Activated CD8-positive, alpha-beta memory T cell treated with anti-CD3 and anti-CD28 coated beads, Interleukin-2, amount 50 U/mL, for 24 hours (primary cell): Measurements from ENCODE around the gene SNX19.

ENCODE experiments used
- DNase-seq: peaks from one replicate; pipeline ENCODE4 v3.0.0-alpha.2; 2020; ENCODE audit errors: extremely low read depth

Gene SNX19

GRCh38 chr11:130905512-130905911, 10.8 kb downstream of the SNX19 start:
- no peak for DNase-seq

GRCh38 chr11:130904380-130904779, 11.9 kb downstream of the SNX19 start:
- no peak for DNase-seq

- no peak for DNase-seq
Observed at GRCh38 chr11:130902380-130902779, 13.9 kb downstream of the SNX19 start.

GRCh38 chr11:130899106-130899505, 17.2 kb downstream of the SNX19 start:
- DNase-seq = no peak

- no peak for DNase-seq
Observed at GRCh38 chr11:130897262-130898182, 18.8 kb downstream of the SNX19 start.

- DNase-seq = peak; percentile 20
Observed at GRCh38 chr11:130894322-130895025, 21.8 kb downstream of the SNX19 start.

GRCh38 chr11:130892861-130893260, 23.4 kb downstream of the SNX19 start:
- no peak for DNase-seq

GRCh38 chr11:130891326-130891725, 25.0 kb downstream of the SNX19 start:
- no peak for DNase-seq

- no peak for DNase-seq
Observed at GRCh38 chr11:130890039-130890745, 26.1 kb downstream of the SNX19 start.

- no peak for DNase-seq
Observed at GRCh38 chr11:130888790-130889189, 27.5 kb downstream of the SNX19 start.

GRCh38 chr11:130886704-130887103, 29.6 kb downstream of the SNX19 start:
- no peak for DNase-seq

- DNase-seq = no peak
Observed at GRCh38 chr11:130882138-130882551, 34.1 kb downstream of the SNX19 start.

- no peak for DNase-seq
Observed at GRCh38 chr11:130881475-130882137, 34.7 kb downstream of the SNX19 start.

- no peak for DNase-seq
Observed at GRCh38 chr11:130879836-130880235, 36.4 kb downstream of the SNX19 start.

GRCh38 chr11:130876931-130877915, 39.1 kb downstream of the SNX19 start:
- DNase-seq = no peak

GRCh38 chr11:130876100-130876499, 40.2 kb downstream of the SNX19 start:
- DNase-seq = no peak

- DNase-seq = no peak
Observed at GRCh38 chr11:130874955-130875531, 41.2 kb downstream of the SNX19 start.

- no peak for DNase-seq
Observed at GRCh38 chr11:130874396-130874795, 41.9 kb downstream of the SNX19 start.

- no peak for DNase-seq
Observed at GRCh38 chr11:130873761-130874160, 42.5 kb downstream of the SNX19 start.

- no peak for DNase-seq
Observed at GRCh38 chr11:130872981-130873380, 43.3 kb downstream of the SNX19 start.
